Nephron (organoid): ENCODE measurements around the gene BRCA1.

Experiments used
- H3K27ac Mint-ChIP-seq, 3 experiments: 2 replicates each; pipeline ENCODE4 v1.8.0; 2020; ENCODE audit warnings: mixed read lengths in 3 of 3, mild to moderate bottlenecking in 2 of 3, moderate library complexity in 1 of 3
- H3K27me3 Mint-ChIP-seq: 2 replicates; pipeline ENCODE4 v1.8.0; 2021; ENCODE audit warnings: low read depth, mild to moderate bottlenecking, moderate library complexity, mixed read lengths
- H3K36me3 Mint-ChIP-seq: 2 replicates; pipeline ENCODE4 v1.8.0; 2020; ENCODE audit warnings: low read depth, mixed read lengths
- H3K4me1 Mint-ChIP-seq: 2 replicates; pipeline ENCODE4 v1.8.0; 2020; ENCODE audit warnings: mixed read lengths
- H3K4me3 Mint-ChIP-seq, 3 experiments: 2 replicates each; pipeline ENCODE4 v1.8.0; 2020; ENCODE audit warnings: mild to moderate bottlenecking in 3 of 3, mixed read lengths in 3 of 3, moderate library complexity in 2 of 3
- H3K9me3 Mint-ChIP-seq: 2 replicates; pipeline ENCODE4 v1.8.0; 2020; ENCODE audit warnings: mixed read lengths
- CTCF ChIP-seq, 3 experiments: fragments of 200-600 bp; sonication (generic); IDR thresholded peaks; one replicate each; pipeline ENCODE4 v1.5.0; 2021; ENCODE audit warnings: antibody characterized with exemption in 3 of 3; ENCODE audit not compliant: unreplicated experiment in 3 of 3

Gene BRCA1

GRCh38 chr17:43044024-43044423 is 81.1 kb downstream of the BRCA1 start:
- Mint-ChIP-seq H3K9me3 (no peaks in the 10 kb centered on the region), H3K36me3 (peaks cover 8% of the 10 kb centered on the region), H3K4me1 (no peaks in the 10 kb centered on the region), H3K27me3 (no peaks in the 10 kb centered on the region), H3K27ac (no peak overlapping the region), H3K4me3 (no peak overlapping the region)
- no peak for TF ChIP-seq CTCF (IDR thresholded peaks at IDR 0.05; ENCODE audit: unreplicated experiment in 3 of 3)

- H3K9me3 Mint-ChIP-seq: no peaks in the 10 kb centered on the region
- H3K4me3 Mint-ChIP-seq: no peak overlapping the region
- TF ChIP-seq CTCF (IDR thresholded peaks at IDR 0.05; ENCODE audit: unreplicated experiment in 3 of 3): no peak
- peaks cover 5% of the 10 kb centered on the region for H3K36me3 Mint-ChIP-seq
- no peaks in the 10 kb centered on the region for H3K27me3 Mint-ChIP-seq
- H3K27ac Mint-ChIP-seq: no peak overlapping the region
- H3K4me1 Mint-ChIP-seq: no peaks in the 10 kb centered on the region
Measured at GRCh38 chr17:43043307-43043706, 81.9 kb downstream of the BRCA1 start.

- H3K36me3 Mint-ChIP-seq: peaks cover 1% of the 10 kb centered on the region
- no peak overlapping the region for H3K4me3 Mint-ChIP-seq
- no peaks in the 10 kb centered on the region for H3K9me3 Mint-ChIP-seq
- H3K27me3 Mint-ChIP-seq: peaks cover 5% of the 10 kb centered on the region
- H3K27ac Mint-ChIP-seq: no peak overlapping the region
- TF ChIP-seq CTCF (IDR thresholded peaks at IDR 0.05; ENCODE audit: unreplicated experiment in 3 of 3): no peak
- H3K4me1 Mint-ChIP-seq: no peaks in the 10 kb centered on the region
Measured at GRCh38 chr17:43042025-43042628, 83.0 kb downstream of the BRCA1 start.

GRCh38 chr17:43040655-43041054 is 84.5 kb downstream of the BRCA1 start:
- TF ChIP-seq CTCF (IDR thresholded peaks at IDR 0.05; ENCODE audit: unreplicated experiment in 3 of 3): no peak
- Mint-ChIP-seq H3K27me3 (peaks cover 5% of the 10 kb centered on the region), H3K36me3 (no peaks in the 10 kb centered on the region), H3K4me1 (no peaks in the 10 kb centered on the region), H3K4me3 (no peak overlapping the region), H3K27ac (peak overlapping the region in 1 of 3 experiments; percentile 18), H3K9me3 (no peaks in the 10 kb centered on the region)

- H3K36me3 Mint-ChIP-seq: no peaks in the 10 kb centered on the region
- H3K4me3 Mint-ChIP-seq: no peak overlapping the region
- H3K27me3 Mint-ChIP-seq: peaks cover 5% of the 10 kb centered on the region
- H3K4me1 Mint-ChIP-seq: peaks cover 4% of the 10 kb centered on the region
- TF ChIP-seq CTCF (IDR thresholded peaks at IDR 0.05; ENCODE audit: unreplicated experiment in 3 of 3): no peak
- no peak overlapping the region for H3K27ac Mint-ChIP-seq
- H3K9me3 Mint-ChIP-seq: no peaks in the 10 kb centered on the region
Measured at GRCh38 chr17:43039646-43040045, 85.5 kb downstream of the BRCA1 start.

- Mint-ChIP-seq H3K4me1 (peaks cover 24% of the 10 kb centered on the region), H3K36me3 (no peaks in the 10 kb centered on the region), H3K4me3 (no peak overlapping the region), H3K9me3 (no peaks in the 10 kb centered on the region), H3K27me3 (peaks cover 5% of the 10 kb centered on the region), H3K27ac (peak overlapping the region in 1 of 3 experiments; percentile 82)
- no peak for TF ChIP-seq CTCF (IDR thresholded peaks at IDR 0.05; ENCODE audit: unreplicated experiment in 3 of 3)
Measured at GRCh38 chr17:43034894-43035293, 90.3 kb downstream of the BRCA1 start.
